ENCODE data around the gene SLITRK5. TPM values are rescaled to one million over a fixed set of nuclear protein-coding genes. Genes with fewer than 3 reads are reported as not detected.

The SLITRK5 gene
- total and polyA plus RNA-seq, 2 donors from 2014 or later = 0.09 TPM; not detected in 1

GRCh38 chr13:87678372-87678752 is 7.2 kb downstream of the SLITRK5 start:
- H3K36me3 ChIP-seq (ENCODE audit: control insufficient read depth in 2 of 3, insufficient read depth in 3 of 3, low read length in 3 of 3) = no peaks in the 10 kb centered on the region
- DNase-seq (peak in 1 of 5 donors; percentile 31), FAIRE-seq (no peak)
- peaks cover 0 to 3% (median 2%) of the 10 kb centered on the region in 3 donors for H3K9me3 ChIP-seq (ENCODE audit: control insufficient read depth in 2 of 3, insufficient read depth in 1 of 3, low read length in 3 of 3)
- H3K9ac ChIP-seq (ENCODE audit: low read length in 3 of 3) = peak overlapping the region in 1 of 3 donors; percentile 38
- TF ChIP-seq, protein P1, sequence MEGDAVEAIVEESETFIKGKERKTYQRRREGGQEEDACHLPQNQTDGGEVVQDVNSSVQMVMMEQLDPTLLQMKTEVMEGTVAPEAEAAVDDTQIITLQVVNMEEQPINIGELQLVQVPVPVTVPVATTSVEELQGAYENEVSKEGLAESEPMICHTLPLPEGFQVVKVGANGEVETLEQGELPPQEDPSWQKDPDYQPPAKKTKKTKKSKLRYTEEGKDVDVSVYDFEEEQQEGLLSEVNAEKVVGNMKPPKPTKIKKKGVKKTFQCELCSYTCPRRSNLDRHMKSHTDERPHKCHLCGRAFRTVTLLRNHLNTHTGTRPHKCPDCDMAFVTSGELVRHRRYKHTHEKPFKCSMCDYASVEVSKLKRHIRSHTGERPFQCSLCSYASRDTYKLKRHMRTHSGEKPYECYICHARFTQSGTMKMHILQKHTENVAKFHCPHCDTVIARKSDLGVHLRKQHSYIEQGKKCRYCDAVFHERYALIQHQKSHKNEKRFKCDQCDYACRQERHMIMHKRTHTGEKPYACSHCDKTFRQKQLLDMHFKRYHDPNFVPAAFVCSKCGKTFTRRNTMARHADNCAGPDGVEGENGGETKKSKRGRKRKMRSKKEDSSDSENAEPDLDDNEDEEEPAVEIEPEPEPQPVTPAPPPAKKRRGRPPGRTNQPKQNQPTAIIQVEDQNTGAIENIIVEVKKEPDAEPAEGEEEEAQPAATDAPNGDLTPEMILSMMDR (IDR thresholded peaks at IDR 0.05; ENCODE audit: borderline replicate concordance, extremely low read depth, insufficient read depth) = no peak
- H3K4me1 ChIP-seq (ENCODE audit: control insufficient read depth in 2 of 3, insufficient read depth in 2 of 3, low read depth in 1 of 3, low read length in 3 of 3) = peaks cover 0 to 2% (median 0%) of the 10 kb centered on the region in 3 donors
- H3K4me3 ChIP-seq (ENCODE audit: low read length in 3 of 3) = peak overlapping the region; percentile 39 to 51 (median 40)
- no peak overlapping the region for H3K27ac ChIP-seq (ENCODE audit: low read depth in 2 of 2, low read length in 2 of 2)
- peaks cover 29% of the 10 kb centered on the region for H3K27me3 ChIP-seq (ENCODE audit: control insufficient read depth, insufficient read depth, low read length)
- intact Hi-C loops (cut with DNase I) = no loop called here

DNA sequence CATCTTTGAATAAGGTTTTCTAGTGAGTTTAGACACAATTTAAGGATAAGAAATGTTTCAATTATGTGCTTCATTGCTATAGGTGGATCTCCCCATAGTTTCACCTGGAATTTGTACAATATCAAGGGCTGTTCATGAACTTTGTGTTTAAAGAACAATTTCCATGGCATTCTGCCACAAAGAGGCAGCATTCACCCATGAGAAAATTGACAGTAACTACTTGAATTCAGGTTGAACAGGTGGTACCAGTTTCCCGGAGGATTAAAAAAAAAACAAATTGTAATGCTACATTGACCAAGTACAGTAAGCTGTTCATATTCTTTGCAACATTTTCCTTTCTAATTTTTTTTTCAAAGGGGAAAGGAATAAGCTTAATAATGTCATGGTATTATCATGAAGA is 9.1 kb downstream of the SLITRK5 start:
- Histone ChIP-seq H3K9me3 (ENCODE audit: control insufficient read depth in 2 of 3, insufficient read depth in 1 of 3, low read length in 3 of 3) (peaks cover 0 to 3% (median 2%) of the 10 kb centered on the region in 3 donors), H3K27ac (ENCODE audit: low read depth in 2 of 2, low read length in 2 of 2) (no peak overlapping the region), H3K27me3 (ENCODE audit: control insufficient read depth, insufficient read depth, low read length) (peaks cover 19% of the 10 kb centered on the region), H3K9ac (ENCODE audit: low read length in 3 of 3) (no peak overlapping the region), H3K4me1 (ENCODE audit: control insufficient read depth in 2 of 3, insufficient read depth in 2 of 3, low read depth in 1 of 3, low read length in 3 of 3) (peaks cover 0 to 2% (median 0%) of the 10 kb centered on the region in 3 donors), H3K4me3 (ENCODE audit: low read length in 3 of 3) (no peak overlapping the region), H3K36me3 (ENCODE audit: control insufficient read depth in 2 of 3, insufficient read depth in 3 of 3, low read length in 3 of 3) (no peaks in the 10 kb centered on the region)
- TF ChIP-seq, protein P1 (IDR thresholded peaks at IDR 0.05; ENCODE audit: borderline replicate concordance, extremely low read depth, insufficient read depth) = peak; percentile 17
- no peak for FAIRE-seq
- peak in 3 of 5 donors; percentile 44 to 87 (median 85) for DNase-seq
- intact Hi-C loops (cut with DNase I) = no loop called here

DNA sequence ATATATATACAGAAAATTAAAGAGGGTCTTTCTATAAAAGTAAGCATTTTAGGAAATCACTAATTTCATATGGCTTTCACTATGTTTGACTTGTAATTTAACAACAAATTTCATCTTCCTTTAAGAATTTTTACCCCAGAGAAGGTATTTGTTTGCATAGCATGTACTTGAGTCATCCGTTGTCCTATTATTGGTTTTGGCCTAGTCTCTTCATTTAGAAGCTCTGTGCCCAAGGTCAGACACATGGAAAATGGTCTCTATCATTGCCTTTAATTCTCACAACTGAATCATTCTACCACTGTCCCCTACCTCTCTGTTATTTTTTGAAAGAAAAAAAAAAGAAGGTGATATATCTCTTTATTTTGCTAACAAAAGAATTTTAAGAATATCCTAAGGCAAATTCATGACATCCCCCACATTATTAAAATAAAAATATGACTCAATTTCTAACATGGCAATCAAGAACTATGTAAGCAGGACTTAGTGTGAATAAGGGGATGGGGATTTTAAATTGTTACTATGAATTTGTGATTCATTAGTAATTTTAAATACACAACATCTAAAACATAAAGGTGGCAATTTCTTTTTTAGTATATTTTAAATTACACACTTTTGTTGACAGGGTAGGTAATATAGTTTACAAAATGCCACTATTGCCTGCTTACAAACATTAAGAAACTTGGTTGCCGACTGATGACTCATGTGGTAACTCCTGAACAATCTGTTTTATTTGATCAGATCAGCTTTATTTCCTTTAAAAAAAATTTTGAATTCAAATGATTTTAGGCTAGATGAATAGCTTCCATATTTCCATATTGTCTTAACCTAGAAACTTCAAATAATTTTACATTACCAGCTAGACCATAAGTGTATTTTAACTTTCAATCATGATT is 13.9 kb downstream of the SLITRK5 start:
- Histone ChIP-seq H3K9me3 (ENCODE audit: control insufficient read depth in 2 of 3, insufficient read depth in 1 of 3, low read length in 3 of 3) (no peaks in the 10 kb centered on the region), H3K36me3 (ENCODE audit: control insufficient read depth in 2 of 3, insufficient read depth in 3 of 3, low read length in 3 of 3) (no peaks in the 10 kb centered on the region), H3K27ac (ENCODE audit: low read depth in 2 of 2, low read length in 2 of 2) (no peak overlapping the region), H3K27me3 (ENCODE audit: control insufficient read depth, insufficient read depth, low read length) (no peaks in the 10 kb centered on the region), H3K4me3 (ENCODE audit: low read length in 3 of 3) (no peak overlapping the region), H3K9ac (ENCODE audit: low read length in 3 of 3) (no peak overlapping the region), H3K4me1 (ENCODE audit: control insufficient read depth in 2 of 3, insufficient read depth in 2 of 3, low read depth in 1 of 3, low read length in 3 of 3) (no peaks in the 10 kb centered on the region)
- no peak for DNase-seq
- intact Hi-C loops (cut with DNase I) = no loop called here
- FAIRE-seq = peak; percentile 51
- TF ChIP-seq, protein P1 (IDR thresholded peaks at IDR 0.05; ENCODE audit: borderline replicate concordance, extremely low read depth, insufficient read depth) = no peak

All from kidney (tissue), 14 donors.